ENCODE data around the gene MYL11. TPM values are rescaled to one million over a fixed set of nuclear protein-coding genes. Genes with fewer than 3 reads are reported as not detected.

The MYL11 gene
- total RNA-seq, 1 donor from 2014 or later, result not detected

- DNase-seq (ENCODE audit: low spot score), result no peak
Measured at GRCh38 chr16:30353438-30354129, 21.0 kb upstream of the MYL11 start.

- no peak for DNase-seq (ENCODE audit: low spot score)
Measured at GRCh38 chr16:30354423-30355143, 20.0 kb upstream of the MYL11 start.

GRCh38 chr16:30355144-30355953 is 19.3 kb upstream of the MYL11 start, which contains the start of gene CD2BP2:
TSS of gene CD2BP2 (minus strand) at chr16:30355308. CDS start at chr16:30354681, 627 bp downstream.
- DNase-seq (ENCODE audit: low spot score), result peak; percentile 98

GRCh38 chr16:30355954-30356308 is 18.7 kb upstream of the MYL11 start:
- no peak for DNase-seq (ENCODE audit: low spot score)

GRCh38 chr16:30356401-30357084 is 18.1 kb upstream of the MYL11 start:
- DNase-seq (ENCODE audit: low spot score), result no peak

GRCh38 chr16:30357085-30357714 is 17.4 kb upstream of the MYL11 start:
- no peak for DNase-seq (ENCODE audit: low spot score)

- DNase-seq (ENCODE audit: low spot score), result no peak
Measured at GRCh38 chr16:30357715-30358576, 16.7 kb upstream of the MYL11 start.

GRCh38 chr16:30358577-30358936 is 16.0 kb upstream of the MYL11 start:
- no peak for DNase-seq (ENCODE audit: low spot score)

- no peak for DNase-seq (ENCODE audit: low spot score)
Measured at GRCh38 chr16:30358990-30359870, 15.4 kb upstream of the MYL11 start.

- DNase-seq (ENCODE audit: low spot score), result no peak
Measured at GRCh38 chr16:30359871-30360170, 14.8 kb upstream of the MYL11 start.

GRCh38 chr16:30361180-30361579 is 13.4 kb upstream of the MYL11 start:
- no peak for DNase-seq (ENCODE audit: low spot score)

GRCh38 chr16:30365200-30365599 is 9.4 kb upstream of the MYL11 start:
- DNase-seq (ENCODE audit: low spot score), result no peak

- DNase-seq (ENCODE audit: low spot score), result no peak
Measured at GRCh38 chr16:30366511-30366910, 8.1 kb upstream of the MYL11 start.

GRCh38 chr16:30367349-30368009 is 7.1 kb upstream of the MYL11 start:
- DNase-seq (ENCODE audit: low spot score), result no peak

GRCh38 chr16:30368122-30368791 is 6.3 kb upstream of the MYL11 start:
- DNase-seq (ENCODE audit: low spot score), result no peak

GRCh38 chr16:30368792-30369090 is 5.9 kb upstream of the MYL11 start:
- DNase-seq (ENCODE audit: low spot score), result no peak

GRCh38 chr16:30369091-30369937 is 5.3 kb upstream of the MYL11 start:
- DNase-seq (ENCODE audit: low spot score), result no peak
